KMS-11 (cell line): ENCODE results near the gene TNN.

Experiments
- H2AFZ ChIP-seq: fragments of 200-600 bp; sonication (generic); 2 replicates; pipeline ENCODE4 v1.6.1; 2016; ENCODE audit warnings: antibody characterized with exemption, mixed run types, low read depth
- H3K27ac ChIP-seq: fragments of 200-600 bp; sonication (generic); 2 replicates; pipeline ENCODE4 v1.6.1; 2016; ENCODE audit warnings: mild to moderate bottlenecking, mixed run types
- H3K27me3 ChIP-seq: fragments of 200-600 bp; sonication (generic); 2 replicates; pipeline ENCODE4 v1.6.1; 2017; ENCODE audit warnings: mild to moderate bottlenecking, low read depth, mixed run types, moderate library complexity; ENCODE audit not compliant: insufficient read depth
- H3K36me3 ChIP-seq: fragments of 200-600 bp; sonication (generic); 2 replicates; pipeline ENCODE4 v1.6.1; 2017; ENCODE audit warnings: mild to moderate bottlenecking, mixed run types; ENCODE audit not compliant: insufficient read depth
- H3K4me1 ChIP-seq: fragments of 200-600 bp; sonication (generic); 2 replicates; pipeline ENCODE4 v1.6.1; 2016; ENCODE audit warnings: mild to moderate bottlenecking, low read depth, mixed run types; ENCODE audit not compliant: poor library complexity, severe bottlenecking
- H3K4me2 ChIP-seq: fragments of 200-600 bp; sonication (generic); 2 replicates; pipeline ENCODE4 v1.7.0; 2016; ENCODE audit warnings: mild to moderate bottlenecking, mixed run types
- H3K4me3 ChIP-seq: fragments of 200-600 bp; sonication (generic); IDR thresholded peaks from 2 replicates; pipeline ENCODE4 v1.6.1; 2017; ENCODE audit warnings: low read depth, low read length, mixed read lengths; ENCODE audit not compliant: insufficient read depth
- H3K79me2 ChIP-seq: fragments of 200-600 bp; sonication (generic); 2 replicates; pipeline ENCODE4 v1.6.1; 2016; ENCODE audit warnings: low read depth, mixed run types; ENCODE audit not compliant: insufficient read depth
- H3K9ac ChIP-seq: fragments of 200-600 bp; sonication (generic); 2 replicates; pipeline ENCODE4 v1.6.1; 2016; ENCODE audit warnings: mild to moderate bottlenecking, mixed run types
- H4K20me1 ChIP-seq: fragments of 200-600 bp; sonication (generic); 2 replicates; pipeline ENCODE4 v1.6.1; 2016; ENCODE audit warnings: mild to moderate bottlenecking, mixed run types; ENCODE audit not compliant: insufficient read depth
- CTCF ChIP-seq: fragments of 200-600 bp; sonication (generic); conservative IDR thresholded peaks from 2 replicates; pipeline ENCODE4 v1.6.1; 2017; ENCODE audit warnings: low read depth, mild to moderate bottlenecking, antibody characterized with exemption, low read length, moderate library complexity, mixed read lengths

TNN gene

GRCh38 chr1:175073061-175073460 is 5.4 kb downstream of the TNN start:
- TF ChIP-seq CTCF, result no peak
- no peak overlapping the region for H3K27ac ChIP-seq
- H3K4me3 ChIP-seq, result no peak overlapping the region
- H4K20me1 ChIP-seq, result no peaks in the 10 kb centered on the region
- H3K9ac ChIP-seq, result no peak overlapping the region
- no peaks in the 10 kb centered on the region for H3K79me2 ChIP-seq
- H2AFZ ChIP-seq, result no peak overlapping the region; the same call in 1 of the 2 replicates
- peaks cover 10% of the 10 kb centered on the region for H3K4me1 ChIP-seq
- H3K36me3 ChIP-seq, result no peaks in the 10 kb centered on the region
- no peak overlapping the region for H3K4me2 ChIP-seq
- H3K27me3 ChIP-seq, result no peaks in the 10 kb centered on the region

- Histone ChIP-seq H3K9ac (no peak overlapping the region), H3K4me1 (peaks cover 10% of the 10 kb centered on the region), H3K36me3 (no peaks in the 10 kb centered on the region), H3K4me2 (no peak overlapping the region), H3K4me3 (no peak overlapping the region), H2AFZ (no peak overlapping the region), H3K27ac (no peak overlapping the region), H3K27me3 (no peaks in the 10 kb centered on the region), H4K20me1 (no peaks in the 10 kb centered on the region), H3K79me2 (no peaks in the 10 kb centered on the region)
- no peak for TF ChIP-seq CTCF
Observed at GRCh38 chr1:175073633-175074032, 6.0 kb downstream of the TNN start.

GRCh38 chr1:175075572-175076568 is 8.2 kb downstream of the TNN start:
- no peak overlapping the region for H3K9ac ChIP-seq
- H3K27ac ChIP-seq, result no peak overlapping the region
- H3K4me1 ChIP-seq, result peaks cover 10% of the 10 kb centered on the region
- H3K27me3 ChIP-seq, result no peaks in the 10 kb centered on the region
- TF ChIP-seq CTCF, result no peak
- no peaks in the 10 kb centered on the region for H4K20me1 ChIP-seq
- no peak overlapping the region for H3K4me3 ChIP-seq
- no peaks in the 10 kb centered on the region for H3K36me3 ChIP-seq
- no peaks in the 10 kb centered on the region for H3K79me2 ChIP-seq
- H2AFZ ChIP-seq, result no peak overlapping the region
- no peak overlapping the region for H3K4me2 ChIP-seq

GRCh38 chr1:175077356-175078030 is 9.9 kb downstream of the TNN start:
- Histone ChIP-seq H3K9ac (no peak overlapping the region), H3K36me3 (no peaks in the 10 kb centered on the region), H3K4me2 (no peak overlapping the region), H3K79me2 (no peaks in the 10 kb centered on the region), H3K27me3 (no peaks in the 10 kb centered on the region), H3K4me3 (no peak overlapping the region), H3K4me1 (peaks cover 3% of the 10 kb centered on the region), H4K20me1 (no peaks in the 10 kb centered on the region), H3K27ac (no peak overlapping the region), H2AFZ (no peak overlapping the region)
- no peak for TF ChIP-seq CTCF
